GM21423 (cell line): ENCODE results near the gene GBP5.

Experiments
- ATAC-seq: cut with Tn5 transposase; IDR thresholded peaks from one replicate; pipeline ENCODE4 v1.9.1; 2021; ENCODE audit warnings: mild to moderate bottlenecking, moderate library complexity; ENCODE audit not compliant: unreplicated experiment

The GBP5 gene

GRCh38 chr1:89272269-89273041 is at the start of gene GBP5:
Gene GBP5, minus strand, starts transcription at chr1:89272860. Its CDS starts 3,305 bp downstream, at chr1:89269555.
- ATAC-seq = peak; percentile 73

- ATAC-seq = no peak
Observed at GRCh38 chr1:89322402-89322801, 49.7 kb upstream of the GBP5 start.

- ATAC-seq = no peak
Observed at GRCh38 chr1:89312572-89312971, 39.9 kb upstream of the GBP5 start.

DNA sequence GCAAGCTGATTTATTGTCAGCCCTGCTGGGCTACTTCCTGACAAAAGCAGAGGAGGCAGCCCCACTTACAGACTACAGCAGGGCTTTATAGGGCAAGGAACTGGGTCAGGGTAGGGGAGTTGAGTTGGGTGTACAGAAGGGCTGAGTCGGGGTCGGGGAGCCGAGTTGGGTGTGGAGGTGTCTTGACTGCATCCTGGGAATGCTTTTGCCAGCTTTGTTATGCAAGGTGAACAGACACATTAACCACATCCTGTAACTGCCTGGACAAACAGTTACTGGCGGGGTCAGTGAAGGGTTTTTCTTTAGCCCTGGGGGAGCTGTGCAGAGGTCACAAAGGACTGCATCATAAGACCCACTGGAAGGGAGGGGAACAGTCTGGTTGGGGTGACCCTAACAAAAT is 39.1 kb upstream of the GBP5 start:
- no peak for ATAC-seq

DNA sequence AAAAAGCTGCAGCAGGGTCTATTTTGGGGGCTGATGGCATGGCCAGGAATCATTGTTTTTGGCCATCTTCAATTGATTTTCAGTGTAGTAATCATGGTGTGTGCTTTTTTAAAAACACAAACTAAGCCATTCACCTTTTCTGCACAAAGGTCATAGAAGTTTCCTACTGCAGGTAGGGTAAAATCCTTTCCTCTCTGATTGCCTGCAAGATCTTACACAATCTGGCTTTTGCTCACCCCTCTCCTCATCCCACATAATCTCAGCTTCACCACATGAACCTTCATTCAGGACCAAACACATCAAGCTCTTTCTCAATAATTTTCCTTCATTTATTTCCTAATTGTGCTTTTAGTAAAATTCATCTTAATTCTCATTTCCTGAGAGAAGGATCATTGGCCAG is 38.3 kb upstream of the GBP5 start:
- ATAC-seq = no peak

GRCh38 chr1:89310505-89310904 is 37.8 kb upstream of the GBP5 start:
- peak; percentile 79 for ATAC-seq

- ATAC-seq = no peak
Observed at GRCh38 chr1:89309828-89310227, 37.2 kb upstream of the GBP5 start.

GRCh38 chr1:89306273-89306672 is 33.6 kb upstream of the GBP5 start:
- no peak for ATAC-seq

GRCh38 chr1:89305493-89305892 is 32.8 kb upstream of the GBP5 start:
- no peak for ATAC-seq

- ATAC-seq = no peak
Observed at GRCh38 chr1:89304572-89305230, 32.0 kb upstream of the GBP5 start.

- no peak for ATAC-seq
Observed at GRCh38 chr1:89302697-89303332, 30.2 kb upstream of the GBP5 start.

DNA sequence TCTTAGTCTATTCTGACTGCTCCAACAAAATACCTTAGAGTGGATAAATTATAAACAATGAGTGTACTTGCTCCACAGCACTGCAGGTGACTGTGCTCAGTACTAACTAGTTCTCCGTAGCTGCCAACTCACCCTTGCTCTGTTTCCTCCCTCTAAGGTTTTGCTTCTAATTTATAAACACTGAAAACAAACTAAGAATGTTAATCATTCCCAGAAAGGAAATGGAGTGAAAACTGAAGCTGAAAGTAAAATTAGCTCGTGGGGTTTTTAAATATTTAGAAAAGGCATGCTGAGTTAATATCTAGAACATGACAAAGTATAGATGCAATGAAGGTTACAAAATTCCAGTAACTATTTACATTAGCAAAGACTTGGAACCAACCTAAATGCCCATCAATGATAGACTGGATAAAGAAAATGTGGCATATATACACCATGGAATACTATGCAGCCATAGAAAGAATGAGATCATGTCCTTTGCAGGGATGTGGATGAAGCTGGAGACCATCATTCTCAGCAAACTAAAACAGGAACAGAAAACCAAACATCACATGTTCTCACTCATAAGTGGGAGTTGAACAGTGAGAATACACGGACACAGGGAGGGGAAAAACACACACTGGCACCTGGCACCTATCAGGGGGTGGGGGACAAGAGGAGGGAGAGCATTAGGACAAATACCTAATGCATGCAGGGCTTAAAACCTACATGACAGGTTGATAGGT is 27.2 kb upstream of the GBP5 start:
- peak; percentile 92 for ATAC-seq

GRCh38 chr1:89298461-89298860 is 25.8 kb upstream of the GBP5 start:
- no peak for ATAC-seq

GRCh38 chr1:89295187-89295586 is 22.5 kb upstream of the GBP5 start:
- no peak for ATAC-seq

GRCh38 chr1:89291276-89291675 is 18.6 kb upstream of the GBP5 start:
- ATAC-seq = no peak

GRCh38 chr1:89288051-89288340 is 15.3 kb upstream of the GBP5 start:
- ATAC-seq = no peak

DNA sequence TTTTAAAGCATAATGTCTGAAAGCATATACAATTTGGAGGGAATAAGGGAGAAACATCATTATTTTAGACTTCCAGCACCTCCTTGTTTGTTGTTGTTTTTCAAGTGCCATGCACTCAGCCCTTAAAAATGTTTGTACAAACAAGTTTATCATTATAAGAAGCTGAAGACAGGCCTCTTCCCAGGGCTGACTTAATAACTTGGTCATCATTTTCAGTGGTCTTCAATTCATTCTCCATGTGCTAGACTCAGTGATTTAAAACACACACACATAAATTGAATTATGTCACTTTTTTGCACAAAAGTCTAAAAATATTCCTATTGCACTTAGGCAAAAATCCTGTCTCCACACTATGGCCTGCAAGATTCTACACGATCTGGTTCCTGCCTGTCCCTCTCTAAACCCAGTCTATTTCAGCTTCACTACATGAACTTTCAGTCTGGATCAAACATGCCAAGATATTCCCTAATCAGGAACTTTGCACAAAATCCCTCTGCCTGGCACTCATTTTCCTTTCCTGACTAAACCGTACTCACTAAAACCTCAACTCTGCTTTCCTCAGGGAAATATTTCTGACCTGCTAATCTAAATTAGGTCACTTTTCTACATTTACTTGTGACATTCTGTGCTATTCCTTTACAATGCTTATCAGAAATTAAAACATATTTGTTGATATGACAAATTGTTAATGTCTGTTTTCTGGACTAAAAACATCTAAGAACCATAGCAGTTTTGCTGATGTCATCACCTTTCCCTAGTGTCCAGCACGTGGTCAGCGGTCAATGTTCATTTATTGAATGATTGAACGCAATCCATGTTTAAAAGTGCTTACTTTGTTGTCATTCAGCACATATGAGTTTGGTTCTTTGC is 14.8 kb upstream of the GBP5 start:
- peak; percentile 21 for ATAC-seq

GRCh38 chr1:89286549-89287180 is 14.0 kb upstream of the GBP5 start:
- ATAC-seq = peak; percentile 91

- ATAC-seq = no peak
Observed at GRCh38 chr1:89285745-89286380, 13.2 kb upstream of the GBP5 start.
